Right forelimb (tissue), 1 donor: Measurements from ENCODE around the gene ANTXR1.

Source experiments
- DNase-seq: peaks from one replicate; pipeline ENCODE4 v3.0.0-alpha.2; 2018

The ANTXR1 gene

GRCh38 chr2:69100220-69100723 lies 87.3 kb downstream of the ANTXR1 start:
- DNase-seq = no peak

DNA sequence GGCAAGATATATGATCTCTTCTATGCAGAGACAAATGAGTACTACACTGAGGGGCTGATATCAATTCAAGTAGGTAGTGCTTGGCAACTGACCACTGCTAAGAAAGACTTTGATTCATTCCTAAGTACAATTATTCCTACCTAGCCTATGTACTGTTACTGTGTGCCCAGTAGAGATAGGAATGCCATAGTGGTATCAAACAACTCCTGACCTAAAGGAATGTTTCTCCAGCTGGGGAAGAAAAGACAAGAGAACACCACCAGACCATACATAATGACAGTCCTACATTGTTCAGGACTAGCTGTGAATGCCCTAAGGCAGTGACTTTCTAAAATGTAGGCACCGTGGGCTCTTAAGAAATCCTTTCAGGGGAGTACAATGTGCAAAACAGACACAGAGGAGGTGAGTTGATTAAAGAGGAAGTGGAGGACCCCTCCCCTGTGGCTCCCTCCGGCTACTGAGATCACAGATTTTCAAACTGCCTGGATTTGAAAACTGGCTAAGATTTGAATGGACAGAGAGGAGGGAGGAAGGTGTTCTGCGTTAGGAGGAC lies 89.1 kb downstream of the ANTXR1 start:
- no peak for DNase-seq

GRCh38 chr2:69103419-69103818 lies 90.4 kb downstream of the ANTXR1 start:
- no peak for DNase-seq

GRCh38 chr2:69104261-69104660 lies 91.3 kb downstream of the ANTXR1 start:
- no peak for DNase-seq

DNA sequence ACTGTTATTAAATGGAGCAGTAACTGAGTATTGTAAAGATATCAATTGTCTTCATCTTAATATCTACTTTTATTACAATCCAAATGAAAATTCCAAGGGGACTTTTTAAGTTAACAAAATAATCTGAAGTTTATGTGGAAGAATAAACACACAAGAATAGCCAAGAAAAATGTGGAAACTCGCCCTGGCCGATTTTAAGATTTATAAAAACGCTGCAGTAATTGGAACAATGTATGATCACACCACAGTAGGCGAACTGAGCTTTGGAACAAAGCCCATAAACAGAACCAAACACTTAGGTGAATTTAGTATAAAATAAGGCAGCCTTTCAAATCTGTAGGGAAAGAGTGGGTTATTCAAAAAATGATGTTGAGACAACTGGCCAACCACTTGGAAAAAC lies 96.3 kb downstream of the ANTXR1 start:
- no peak for DNase-seq

DNA sequence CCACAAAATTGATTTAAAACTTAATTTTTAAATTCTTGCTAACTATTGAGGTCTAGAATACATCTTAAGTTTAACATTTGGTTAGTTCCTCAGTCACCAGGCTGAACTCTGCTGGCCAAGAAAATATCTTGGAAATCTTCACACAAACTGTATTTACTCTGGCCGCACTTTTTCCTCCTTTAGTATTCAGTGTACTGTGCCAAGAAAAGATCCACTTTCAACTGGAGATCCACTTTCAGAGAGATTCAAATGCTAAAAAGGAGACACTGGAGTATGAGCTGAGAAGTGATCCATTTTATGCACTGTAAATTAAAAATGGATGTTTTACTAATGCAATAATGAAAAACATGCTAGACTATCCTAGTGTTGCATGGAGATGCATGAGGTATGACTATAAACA lies 98.1 kb downstream of the ANTXR1 start:
- no peak for DNase-seq

DNA sequence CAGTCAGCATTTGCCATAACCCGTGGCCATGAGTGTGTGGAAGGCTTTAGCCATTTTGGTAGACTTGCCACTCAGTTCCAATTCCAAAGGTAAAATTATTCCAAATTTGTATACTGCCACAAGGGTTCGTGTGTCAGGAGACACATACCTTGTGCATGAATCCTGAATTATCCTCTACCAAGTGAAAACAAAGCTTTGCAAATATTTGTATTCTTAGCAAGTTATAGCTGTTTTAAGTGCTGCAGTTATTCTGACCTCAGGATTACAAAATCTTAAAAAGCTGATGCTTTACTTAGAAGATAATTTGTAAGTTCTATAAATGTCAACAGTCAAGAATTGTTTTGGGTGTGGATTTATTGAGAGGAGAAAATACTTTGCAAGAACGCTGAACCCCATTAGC lies 100.6 kb downstream of the ANTXR1 start:
- no peak for DNase-seq

GRCh38 chr2:69114534-69114933 lies 101.6 kb downstream of the ANTXR1 start:
- DNase-seq = no peak

GRCh38 chr2:69116438-69116837 lies 103.5 kb downstream of the ANTXR1 start:
- no peak for DNase-seq

GRCh38 chr2:69118609-69119008 lies 105.6 kb downstream of the ANTXR1 start:
- DNase-seq = no peak

GRCh38 chr2:69119104-69119894 lies 106.3 kb downstream of the ANTXR1 start:
- DNase-seq = no peak

DNA sequence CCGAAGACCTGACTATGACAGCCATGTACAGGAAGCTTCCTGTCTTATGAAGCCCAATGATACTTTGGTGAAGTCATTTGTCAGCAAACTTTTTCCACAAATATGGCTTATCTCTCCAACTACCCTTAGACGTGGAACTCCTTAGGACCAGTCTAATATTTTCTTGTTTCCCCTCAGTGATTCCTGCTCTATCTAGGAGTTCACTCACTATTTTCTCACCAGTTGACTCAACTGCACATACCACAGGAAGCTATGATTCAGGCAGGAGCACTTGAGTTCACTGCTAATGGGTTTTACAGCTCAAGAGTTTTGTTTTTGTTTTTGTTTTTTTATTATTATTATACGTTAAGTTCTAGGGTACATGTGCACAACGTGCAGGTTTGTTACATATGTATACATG lies 109.3 kb downstream of the ANTXR1 start:
- no peak for DNase-seq

DNA sequence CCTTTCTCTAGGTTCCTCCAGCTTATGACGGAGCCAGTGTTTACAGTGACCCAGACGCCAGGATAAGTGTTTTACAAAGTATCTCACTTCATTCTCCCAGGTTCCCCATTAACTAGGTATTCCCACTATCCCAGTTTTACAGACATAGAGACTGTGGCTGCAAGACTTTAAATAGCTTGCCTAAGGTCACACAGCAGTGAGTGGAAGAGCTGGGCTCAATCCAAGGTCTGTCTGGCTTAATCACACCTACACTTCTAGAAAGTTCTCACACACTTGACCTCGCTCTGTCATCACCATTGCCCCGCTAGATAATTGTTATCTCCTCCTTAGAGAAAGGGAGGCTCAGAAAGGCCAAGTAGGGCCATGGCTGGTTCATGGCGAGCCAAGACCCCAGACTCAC lies 110.2 kb downstream of the ANTXR1 start:
- DNase-seq = no peak

GRCh38 chr2:69124343-69124742 lies 111.4 kb downstream of the ANTXR1 start:
- no peak for DNase-seq

DNA sequence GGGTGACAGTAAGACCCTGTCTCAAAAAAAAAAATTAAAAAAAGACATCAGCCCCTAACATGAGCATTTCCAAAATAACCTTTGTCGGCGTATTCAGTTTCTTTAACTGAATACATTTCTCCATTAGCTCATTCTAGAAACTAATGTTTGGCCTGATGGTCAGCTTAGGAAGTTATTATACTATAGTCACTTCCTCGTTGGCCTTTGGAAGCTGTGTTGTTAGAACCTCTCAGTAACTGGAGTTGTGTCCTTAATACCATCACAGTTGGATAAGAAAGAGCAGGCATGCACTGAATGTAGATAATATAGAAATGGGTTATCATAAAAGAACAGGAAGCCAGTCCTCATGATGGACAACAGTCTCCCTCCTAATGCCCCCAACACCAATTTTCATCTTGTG lies 112.8 kb downstream of the ANTXR1 start:
- DNase-seq = no peak

DNA sequence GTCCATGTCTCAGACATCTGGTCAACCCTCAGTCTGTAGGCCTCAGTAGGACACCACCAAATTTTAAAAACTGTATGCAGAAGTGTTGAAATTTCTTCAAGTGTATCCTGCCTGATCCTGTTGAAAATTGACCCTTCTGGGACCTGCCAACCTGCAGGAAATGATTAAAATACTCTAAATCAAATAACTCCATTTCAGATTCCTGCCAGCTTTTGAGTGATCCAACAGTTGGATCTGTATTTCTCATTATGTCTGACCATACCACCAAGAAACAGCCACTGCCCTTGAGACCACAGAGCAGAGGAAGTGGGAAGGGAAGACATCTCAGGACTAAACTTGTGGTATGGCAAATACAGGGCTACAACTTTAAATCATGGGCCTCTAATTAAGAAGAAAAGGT lies 113.4 kb downstream of the ANTXR1 start:
- no peak for DNase-seq

DNA sequence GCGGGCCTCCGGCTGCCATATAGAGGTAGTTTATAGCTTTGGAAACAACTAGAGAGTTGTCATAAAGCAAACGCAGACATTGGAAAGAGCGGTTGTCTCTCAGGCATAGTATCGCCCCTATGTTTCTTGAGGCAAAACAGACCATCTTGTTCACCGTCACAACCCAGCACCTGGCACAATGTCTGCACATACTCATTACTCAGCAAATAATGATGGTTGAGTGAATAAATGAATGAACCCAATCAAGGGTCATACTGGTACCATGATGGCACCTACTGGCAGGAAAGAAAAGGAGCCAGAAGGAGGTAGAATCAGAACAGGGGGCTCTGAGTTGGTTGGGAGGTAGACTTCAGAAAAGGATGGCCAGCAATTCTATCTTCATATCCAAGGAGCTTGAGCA lies 118.5 kb downstream of the ANTXR1 start:
- DNase-seq = no peak

DNA sequence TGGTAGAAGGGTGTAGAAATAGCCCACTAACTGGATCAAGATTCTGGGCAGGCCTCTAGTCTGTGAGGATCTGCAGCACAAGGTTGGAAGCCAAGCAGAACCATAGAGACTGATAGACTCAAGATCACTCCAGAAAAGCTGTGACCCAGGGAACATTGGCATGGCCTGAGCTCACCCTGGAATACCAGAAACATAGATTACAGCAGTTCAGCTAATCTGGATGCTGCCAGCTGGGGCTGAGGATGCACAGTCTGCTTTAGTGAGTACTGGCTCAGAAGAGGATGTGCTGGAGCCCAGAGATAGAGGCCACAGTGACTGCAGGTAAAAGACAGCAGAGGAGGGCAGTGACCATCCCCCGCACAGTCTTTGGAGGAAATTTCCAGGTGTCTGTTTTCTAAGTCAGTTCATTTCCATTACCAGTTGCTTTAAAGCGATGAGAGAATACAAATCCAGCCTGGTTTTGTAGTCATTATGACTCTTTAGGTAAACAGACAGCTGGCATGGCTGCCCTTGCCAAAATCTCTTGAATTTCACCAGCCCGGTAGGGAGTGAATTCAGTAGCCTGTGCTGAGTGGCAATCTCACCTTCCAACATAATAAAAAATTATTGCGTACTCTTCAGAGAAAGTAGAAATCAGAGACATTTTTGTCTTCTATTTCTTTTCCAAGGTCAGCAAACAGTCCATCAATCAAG lies 119.2 kb downstream of the ANTXR1 start:
- DNase-seq = no peak

- DNase-seq = no peak
These were observed 120.1 kb downstream of the ANTXR1 start for GRCh38 chr2:69132960-69133590.

DNA sequence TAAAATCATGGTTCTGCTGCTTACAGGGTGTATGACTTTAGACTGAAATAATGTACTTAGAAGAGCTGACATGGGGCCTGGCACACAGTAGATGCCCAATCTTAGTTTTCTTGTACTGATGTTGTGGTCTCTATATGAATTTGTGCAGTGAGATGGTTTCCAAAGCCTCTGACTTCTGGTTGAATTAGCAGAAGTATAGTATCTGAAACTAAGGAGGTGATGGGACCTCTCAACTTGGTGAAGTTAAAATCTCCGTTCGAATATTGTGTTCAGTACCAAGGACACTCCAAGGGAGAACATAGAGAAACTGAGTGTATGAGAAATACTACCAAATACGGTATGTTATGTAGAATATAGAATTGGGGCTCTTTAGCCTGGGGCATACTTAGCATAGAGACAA lies 120.9 kb downstream of the ANTXR1 start:
- DNase-seq = no peak

GRCh38 chr2:69134306-69134945 lies 121.4 kb downstream of the ANTXR1 start:
- no peak for DNase-seq

GRCh38 chr2:69138247-69138772 lies 125.3 kb downstream of the ANTXR1 start:
- DNase-seq = no peak
